HepG2 (cell line): ENCODE results near the gene TRAIP. TPM values are rescaled to one million over a fixed set of nuclear protein-coding genes. Genes with fewer than 3 reads are reported as not detected.
A peak's percentile ranks its signal among the peaks of the same experiment; 100 is the strongest.

Source experiments
- ATAC-seq: fragments of 200-7000 bp; cut with Tn5 transposase; 3 replicates; pipeline ENCODE4 v1.9.1; 2020; ENCODE audit warnings: mild to moderate bottlenecking, moderate library complexity
- BruUV-seq: library from RNA; stranded (reverse); fragments of 400-500 nt; replicated peaks from 2 replicates; lab custom pipeline; 2021; lab: Mats Ljungman, UMichigan
- CTCF ChIA-PET: fragments of 300-600 bp; formaldehyde crosslinking; extraction: SDS; loops from one replicate; lab custom pipeline; 2021; ENCODE audit warnings: low total read pairs, inconsistent platforms, low intra/inter-chr PET ratio; lab: Yijun Ruan, JAX
- POLR2A ChIA-PET: fragments of 350-600 bp; sonication (Branson Sonifier 250); formaldehyde crosslinking; loops from one replicate; lab custom pipeline; 2020; ENCODE audit warnings: antibody characterized with exemption, inconsistent platforms; lab: Yijun Ruan, JAX
- DNase-seq: peaks from one replicate; pipeline ENCODE4 v3.0.0-alpha.2; 2015; ENCODE audit warnings: low spot score
- FAIRE-seq: peaks from 3 replicates; lab custom pipeline; 2011; peaks lifted over from hg19 to GRCh38; lab: Jason Lieb, UNC
- H2AFZ ChIP-seq: one replicate; pipeline ENCODE4 v1.6.1; 2011; ENCODE audit warnings: low read length, inconsistent platforms
- H3K27ac ChIP-seq: fragments of 300-600 bp; 3 replicates; pipeline ENCODE4 v1.8.0; 2011; ENCODE audit warnings: mixed run types, mild to moderate bottlenecking, mixed read lengths, low read length, inconsistent platforms; ENCODE audit not compliant: insufficient read depth; ENCODE audit errors: extremely low read length
- H3K27me3 ChIP-seq, 2 experiments: fragments of 200-600 bp in 1 of 2; 2 replicates in 1 of 2; 3 replicates in 1 of 2; pipeline versions ENCODE4 v1.6.0 to v1.8.0; 2011; ENCODE audit warnings: low read length in 2 of 2, mild to moderate bottlenecking in 2 of 2, moderate library complexity in 2 of 2, inconsistent platforms in 1 of 2; ENCODE audit not compliant: insufficient read depth in 2 of 2, control insufficient read depth in 1 of 2
- H3K36me3 ChIP-seq, 2 experiments: fragments of 200-600 bp in 1 of 2; replicated peaks in 1 of 2; 2 replicates in 1 of 2; 3 replicates in 1 of 2; pipeline versions ENCODE4 v1.5.1 to v1.8.0; 2011; ENCODE audit warnings: low read length in 2 of 2, inconsistent platforms in 1 of 2; ENCODE audit not compliant: insufficient read depth in 2 of 2, control insufficient read depth in 1 of 2
- H3K4me1 ChIP-seq: 2 replicates; pipeline ENCODE4 v1.5.1; 2012; ENCODE audit warnings: low read length, inconsistent platforms; ENCODE audit not compliant: insufficient read depth
- H3K4me2 ChIP-seq: 2 replicates; pipeline ENCODE4 v1.6.0; 2011; ENCODE audit warnings: low read depth, low read length, inconsistent platforms
- H3K4me3 ChIP-seq, 3 experiments: fragments of 200-600 bp in 1 of 3; sonication (generic), shearing (Covaris generic) in 1 of 3; replicated peaks in 1 of 3; 2 replicates each; pipeline ENCODE4 v1.5.1; 2011 to 2016; ENCODE audit warnings: low read length in 3 of 3, inconsistent platforms in 2 of 3, low read depth in 2 of 3, mild to moderate bottlenecking in 2 of 3, control low read depth in 1 of 3, mixed read lengths in 1 of 3; ENCODE audit not compliant: insufficient read depth in 1 of 3
- H3K79me2 ChIP-seq: one replicate; pipeline ENCODE4 v1.6.1; 2011; ENCODE audit warnings: low read length, inconsistent platforms; ENCODE audit not compliant: insufficient read depth
- H3K9ac ChIP-seq: 2 replicates; pipeline ENCODE4 v1.6.0; 2011; ENCODE audit warnings: mild to moderate bottlenecking, low read depth, low read length, inconsistent platforms; ENCODE audit not compliant: insufficient read depth
- H3K9me3 ChIP-seq: 2 replicates; pipeline ENCODE4 v1.5.1; 2012; ENCODE audit warnings: mild to moderate bottlenecking, low read length
- H4K20me1 ChIP-seq: 2 replicates; pipeline ENCODE4 v1.6.0; 2011; ENCODE audit warnings: inconsistent platforms, mild to moderate bottlenecking, low read length, moderate library complexity; ENCODE audit not compliant: insufficient read depth
- DR1 ChIP-seq: sonication (generic); formaldehyde crosslinking; IDR thresholded peaks from 2 replicates; pipeline ENCODE4 v1.8.0; 2021; ENCODE audit warnings: mild to moderate bottlenecking, missing genetic modification reagents, inconsistent platforms
- ELF1 ChIP-seq: sonication (generic); formaldehyde crosslinking; IDR thresholded peaks from 2 replicates; pipeline ENCODE4 v1.4.0; 2020; ENCODE audit warnings: missing genetic modification reagents
- JUND ChIP-seq: sonication (generic); formaldehyde crosslinking; IDR thresholded peaks from 2 replicates; pipeline ENCODE4 v1.8.0; 2022; ENCODE audit warnings: mild to moderate bottlenecking, missing genetic modification reagents
- MAFF ChIP-seq: IDR thresholded peaks from 2 replicates; pipeline ENCODE4 v1.6.1; 2011; ENCODE audit warnings: low read depth, low read length, improper control_type of control experiment
- MAFK ChIP-seq, 2 experiments: IDR thresholded peaks in 1 of 2; conservative IDR thresholded peaks in 1 of 2; 2 replicates each; pipeline ENCODE4 v1.6.1; 2011; ENCODE audit warnings: improper control_type of control experiment in 2 of 2, low read length in 2 of 2
- MATR3 ChIP-seq: sonication (generic); formaldehyde crosslinking; IDR thresholded peaks from 2 replicates; pipeline ENCODE4 v1.4.0; 2020; ENCODE audit warnings: missing genetic modification reagents
- RFX5 ChIP-seq: IDR thresholded peaks from 2 replicates; pipeline ENCODE4 v1.6.1; 2011; ENCODE audit warnings: low read depth, low read length, improper control_type of control experiment
- RNF2 ChIP-seq: fragments of 450-650 bp; conservative IDR thresholded peaks from 2 replicates; pipeline ENCODE4 v1.6.1; 2016; ENCODE audit warnings: low read depth
- RXRB ChIP-seq: IDR thresholded peaks from 2 replicates; pipeline ENCODE4 v1.6.1; 2016; ENCODE audit warnings: borderline replicate concordance, missing genetic modification reagents, missing compliant biosample characterization
- TAF1 ChIP-seq: sonication (generic); formaldehyde crosslinking; IDR thresholded peaks from 2 replicates; pipeline ENCODE4 v1.4.0; 2020; ENCODE audit warnings: missing genetic modification reagents
- ZNF556 ChIP-seq: sonication (generic); formaldehyde crosslinking; IDR thresholded peaks from 2 replicates; pipeline ENCODE4 v1.4.0; 2020; ENCODE audit warnings: mild to moderate bottlenecking, missing genetic modification reagents, borderline replicate concordance
- WGBS: methylation state at CpG from one replicate; pipeline ENCODE4 v1.1.6; 2017; ENCODE audit warnings: low lambda C conversion rate; 5-methylcytosine and 5-hydroxymethylcytosine counted together
- in situ Hi-C: cut with HindIII; loops from 2 replicates; pipeline ENCODE4 v1.10.0; 2017; ENCODE audit warnings: low pct_unique_long_range_greater_than_20kb; ENCODE audit not compliant: extremely low pct_ligation_motif_present
- intact Hi-C: fragments of 100-400 bp; cut with micrococcal nuclease; formaldehyde crosslinking; loops from one replicate; pipeline ENCODE4 v1.10.0; 2022; ENCODE audit not compliant: unreplicated experiment
- polyA plus RNA-seq, 8 experiments: library from polyadenylated mRNA; depleted of rRNA in 3 of 8; stranded (reverse) in 7 of 8; unstranded in 1 of 8; fragments of >200 nt; fragmentation: Illumina TruSeq in 4 of 8; extraction: Trizol in 4 of 8; gene quantifications; 2 replicates each; pipeline versions ENCODE4 v1.2.1 to v1.2.3, GENCODE V29; 2011 to 2016; ENCODE audit warnings: low read depth in 4 of 8, missing spikeins in 1 of 8, mixed read lengths in 1 of 8; ENCODE audit not compliant: insufficient read depth in 1 of 8
- total RNA-seq, 5 experiments: library from RNA; depleted of rRNA; stranded (reverse); fragments of >200 nt; fragmentation: Illumina TruSeq; extraction: Trizol; gene quantifications; 2 replicates each; pipeline ENCODE4 v1.2.3, GENCODE V29; 2016; ENCODE audit warnings: low read depth in 1 of 5
- TF ChIP-seq, protein P1 (sequence below): sonication (generic); formaldehyde crosslinking; IDR thresholded peaks from 2 replicates; pipeline ENCODE4 v1.5.1; 2020; ENCODE audit warnings: missing genetic modification reagents, mild to moderate bottlenecking, borderline replicate concordance
- TF ChIP-seq, protein P2 (sequence below): sonication (generic); formaldehyde crosslinking; IDR thresholded peaks from 2 replicates; pipeline ENCODE4 v1.5.0; 2020; ENCODE audit warnings: missing genetic modification reagents, mild to moderate bottlenecking, borderline replicate concordance
- TF ChIP-seq, protein P3 (sequence below): IDR thresholded peaks from 2 replicates; pipeline ENCODE4 v1.6.1; 2018; ENCODE audit warnings: missing genetic modification reagents, mild to moderate bottlenecking, missing compliant biosample characterization

Gene TRAIP
- total and polyA plus RNA-seq, 2 of the 13 experiments (the other 11 are each of a cell fraction or from before 2014, with no cell fraction given), result 13.9 to 23.9 TPM

DNA sequence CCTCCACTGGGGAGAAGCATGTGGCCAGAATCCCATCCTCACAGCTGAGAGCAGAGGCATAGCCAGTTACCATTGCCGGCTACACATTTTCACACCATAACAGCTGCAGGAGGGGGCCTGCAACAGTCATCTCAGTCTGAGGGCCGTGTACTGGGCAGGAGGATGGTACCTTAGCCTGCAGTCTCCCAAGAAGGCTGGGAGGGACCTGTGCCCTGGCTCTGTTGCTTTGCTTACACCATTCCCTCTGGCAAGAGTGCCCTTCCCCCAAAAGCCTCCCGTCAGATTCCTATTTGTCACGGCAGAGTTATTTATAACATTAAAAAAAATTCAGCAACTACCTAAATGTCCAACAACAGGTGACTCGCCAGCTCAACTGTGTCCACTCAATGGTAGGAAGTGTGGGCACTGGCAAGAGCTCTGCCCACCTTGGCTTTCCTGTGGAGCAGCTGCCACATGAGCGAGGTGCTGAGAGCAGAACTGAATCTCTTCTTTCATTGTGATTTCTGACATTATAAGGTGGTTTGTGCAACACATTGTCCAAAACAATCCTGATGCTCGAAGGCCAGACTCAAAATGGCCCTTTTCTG is 8.9 kb upstream of the TRAIP start:
- H3K36me3 ChIP-seq, result no peaks in the 10 kb centered on the region
- no peaks in the 10 kb centered on the region for H3K4me1 ChIP-seq
- no peaks in the 10 kb centered on the region for H4K20me1 ChIP-seq
- H3K27me3 ChIP-seq, result peaks cover 8 to 70% of the 10 kb centered on the region in 2 experiments; a peak in 4 of 5 replicates
- no peak overlapping the region for H3K4me3 ChIP-seq
- H3K27ac ChIP-seq, result no peak overlapping the region
- DNase-seq (no peak), FAIRE-seq (no peak), ATAC-seq (no peak)
- 31% methylated on average over 4 of the region's 7 CpGs for WGBS
- no peak overlapping the region for H2AFZ ChIP-seq
- ChIA-PET CTCF (no interaction called here), POLR2A (interaction anchor here (0.7 kb wide), 1 partner anchor 23 kb away, joined by 5 read pairs; no protein-coding TSS in a partner anchor)
- no peak overlapping the region for H3K9ac ChIP-seq
- no peaks in the 10 kb centered on the region for H3K79me2 ChIP-seq
- no peaks in the 10 kb centered on the region for H3K9me3 ChIP-seq
- in situ Hi-C loops (no loop called here), intact Hi-C loops (no loop called here)
- TF ChIP-seq ZNF556 (no peak), DR1 (CRISPR knock-in tag) (no peak)
- TF ChIP-seq, protein P1, sequence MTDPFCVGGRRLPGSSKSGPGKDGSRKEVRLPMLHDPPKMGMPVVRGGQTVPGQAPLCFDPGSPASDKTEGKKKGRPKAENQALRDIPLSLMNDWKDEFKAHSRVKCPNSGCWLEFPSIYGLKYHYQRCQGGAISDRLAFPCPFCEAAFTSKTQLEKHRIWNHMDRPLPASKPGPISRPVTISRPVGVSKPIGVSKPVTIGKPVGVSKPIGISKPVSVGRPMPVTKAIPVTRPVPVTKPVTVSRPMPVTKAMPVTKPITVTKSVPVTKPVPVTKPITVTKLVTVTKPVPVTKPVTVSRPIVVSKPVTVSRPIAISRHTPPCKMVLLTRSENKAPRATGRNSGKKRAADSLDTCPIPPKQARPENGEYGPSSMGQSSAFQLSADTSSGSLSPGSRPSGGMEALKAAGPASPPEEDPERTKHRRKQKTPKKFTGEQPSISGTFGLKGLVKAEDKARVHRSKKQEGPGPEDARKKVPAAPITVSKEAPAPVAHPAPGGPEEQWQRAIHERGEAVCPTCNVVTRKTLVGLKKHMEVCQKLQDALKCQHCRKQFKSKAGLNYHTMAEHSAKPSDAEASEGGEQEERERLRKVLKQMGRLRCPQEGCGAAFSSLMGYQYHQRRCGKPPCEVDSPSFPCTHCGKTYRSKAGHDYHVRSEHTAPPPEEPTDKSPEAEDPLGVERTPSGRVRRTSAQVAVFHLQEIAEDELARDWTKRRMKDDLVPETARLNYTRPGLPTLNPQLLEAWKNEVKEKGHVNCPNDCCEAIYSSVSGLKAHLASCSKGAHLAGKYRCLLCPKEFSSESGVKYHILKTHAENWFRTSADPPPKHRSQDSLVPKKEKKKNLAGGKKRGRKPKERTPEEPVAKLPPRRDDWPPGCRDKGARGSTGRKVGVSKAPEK, result no peak
- no peak overlapping the region for H3K4me2 ChIP-seq
- BruUV-seq, result no TSS peak

DNA sequence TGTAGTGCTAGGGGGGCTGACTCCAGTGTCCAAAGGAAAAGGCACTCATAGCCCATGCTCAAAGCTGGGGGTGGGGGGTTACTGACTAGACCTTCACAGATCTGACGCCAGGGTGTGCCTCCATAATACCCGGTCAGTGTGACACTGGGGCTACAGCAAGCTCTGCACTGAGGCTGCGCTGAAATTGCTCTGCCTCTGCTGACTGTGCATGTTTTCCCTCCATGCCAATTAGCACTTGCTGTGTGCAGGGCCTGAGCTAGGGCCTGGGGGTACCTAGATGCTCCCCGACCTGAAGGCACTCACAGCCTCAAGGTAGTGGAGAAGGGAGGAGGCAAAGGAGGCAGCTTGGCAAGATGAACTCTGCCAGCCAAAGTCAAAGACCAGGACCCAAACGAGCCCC is 8.1 kb upstream of the TRAIP start:
- H3K27me3 ChIP-seq, result peaks cover 8 to 71% of the 10 kb centered on the region in 2 experiments; a peak in 4 of 5 replicates
- H3K4me1 ChIP-seq, result no peaks in the 10 kb centered on the region
- H3K9me3 ChIP-seq, result no peaks in the 10 kb centered on the region
- no peak for ATAC-seq
- no peak overlapping the region for H3K9ac ChIP-seq
- CTCF ChIA-PET, result no interaction called here
- H3K79me2 ChIP-seq, result no peaks in the 10 kb centered on the region
- H2AFZ ChIP-seq, result no peak overlapping the region
- in situ Hi-C loops (no loop called here), intact Hi-C loops (no loop called here)
- no peak for DNase-seq
- TF ChIP-seq, protein P2, sequence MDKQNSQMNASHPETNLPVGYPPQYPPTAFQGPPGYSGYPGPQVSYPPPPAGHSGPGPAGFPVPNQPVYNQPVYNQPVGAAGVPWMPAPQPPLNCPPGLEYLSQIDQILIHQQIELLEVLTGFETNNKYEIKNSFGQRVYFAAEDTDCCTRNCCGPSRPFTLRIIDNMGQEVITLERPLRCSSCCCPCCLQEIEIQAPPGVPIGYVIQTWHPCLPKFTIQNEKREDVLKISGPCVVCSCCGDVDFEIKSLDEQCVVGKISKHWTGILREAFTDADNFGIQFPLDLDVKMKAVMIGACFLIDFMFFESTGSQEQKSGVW, result no peak
- TF ChIP-seq MAFF (peak; percentile 55; the same call in 1 of the 2 replicates), RFX5 (no peak), ELF1 (CRISPR knock-in tag) (no peak), RNF2 (no peak), TAF1 (no peak), MATR3 (no peak), RXRB (CRISPR knock-in tag) (no peak), MAFK (conservative IDR thresholded peaks at IDR 0.05 in 1 of 2, IDR thresholded peaks at IDR 0.05 in 1 of 2; ENCODE audit: low read length in 2 of 2) (peak; percentile 60 to 63), JUND (no peak)
- TF ChIP-seq, protein P3, sequence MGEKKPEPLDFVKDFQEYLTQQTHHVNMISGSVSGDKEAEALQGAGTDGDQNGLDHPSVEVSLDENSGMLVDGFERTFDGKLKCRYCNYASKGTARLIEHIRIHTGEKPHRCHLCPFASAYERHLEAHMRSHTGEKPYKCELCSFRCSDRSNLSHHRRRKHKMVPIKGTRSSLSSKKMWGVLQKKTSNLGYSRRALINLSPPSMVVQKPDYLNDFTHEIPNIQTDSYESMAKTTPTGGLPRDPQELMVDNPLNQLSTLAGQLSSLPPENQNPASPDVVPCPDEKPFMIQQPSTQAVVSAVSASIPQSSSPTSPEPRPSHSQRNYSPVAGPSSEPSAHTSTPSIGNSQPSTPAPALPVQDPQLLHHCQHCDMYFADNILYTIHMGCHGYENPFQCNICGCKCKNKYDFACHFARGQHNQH (CRISPR knock-in tag), result no peak
- H3K4me3 ChIP-seq, result no peak overlapping the region
- no peak overlapping the region for H3K4me2 ChIP-seq
- POLR2A ChIA-PET, result no interaction called here
- no peak for FAIRE-seq
- no peaks in the 10 kb centered on the region for H4K20me1 ChIP-seq
- no peaks in the 10 kb centered on the region for H3K36me3 ChIP-seq
- 9% methylated on average over 5 of the region's 5 CpGs for WGBS
- H3K27ac ChIP-seq, result no peak overlapping the region
- no TSS peak for BruUV-seq
